ENCODE measurements around the gene ALOX15B. TPM values are rescaled to one million over a fixed set of nuclear protein-coding genes. Genes with fewer than 3 reads are reported as not detected.
"Not testable (repeated sequence)": the region's sequence is repeated elsewhere in the genome, so short reads cannot be mapped to it uniquely, and the experiment has no call there.

The ALOX15B gene
- total RNA-seq, 1 donor from 2014 or later: not detected

DNA sequence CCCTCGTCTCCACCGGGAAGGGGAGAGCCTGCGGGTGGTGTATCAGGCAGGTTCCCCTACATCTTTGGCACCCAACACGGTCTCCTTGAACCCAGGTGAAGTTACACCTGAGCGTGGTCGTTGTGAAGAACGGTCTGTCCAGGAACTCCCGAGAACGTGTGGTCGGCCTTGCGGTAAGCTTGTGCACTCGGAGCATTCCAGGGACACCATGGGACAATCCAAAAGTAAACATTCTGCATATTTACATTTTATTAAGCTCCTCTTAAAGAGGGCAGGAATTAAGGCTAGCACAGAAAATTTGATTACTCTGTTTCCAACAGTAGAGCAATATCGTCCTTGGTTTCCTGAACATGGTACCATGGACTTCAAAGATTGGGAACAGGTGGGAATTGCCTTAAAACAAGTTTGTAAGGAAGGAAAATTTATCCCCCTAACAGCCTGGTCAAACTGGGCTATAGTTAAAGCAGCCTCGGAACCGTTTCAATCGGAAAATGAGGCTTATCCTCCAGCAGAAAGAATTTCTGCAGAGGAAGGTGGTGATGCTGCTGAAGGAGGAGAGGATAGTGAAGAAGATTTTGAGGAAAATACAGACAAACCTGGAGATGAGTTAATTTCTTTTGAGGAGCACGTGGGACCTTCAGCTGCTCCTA is 18.2 kb downstream of the ALOX15B start:
- Mint-ChIP-seq H3K27me3 (peaks cover 13% of the 10 kb centered on the region), H3K4me3 (no peak overlapping the region), H3K36me3 (ENCODE audit: low read depth) (no peaks in the 10 kb centered on the region), H3K4me1 (peaks cover 25% of the 10 kb centered on the region), H3K9me3 (no peaks in the 10 kb centered on the region), H3K27ac (no peak overlapping the region)
- CTCF ChIA-PET: interaction anchor here (0.7 to 7.1 kb wide), 26 partner anchors 11 to 313 kb away, joined by 3 to 52 read pairs (median 5); partner anchors contain the start of genes CNTROB, NAA38, RNF227 and TRAPPC1
- POLR2A ChIA-PET: interaction anchor here (0.6 to 1.5 kb wide), 8 partner anchors 68 to 843 kb away, joined by 3 to 6 read pairs (median 3); partner anchors contain the start of genes CYB5D1, NAA38 and SLC25A35
- no peak for DNase-seq
- no peak for ATAC-seq (ENCODE audit: low read depth)
- no peak for TF ChIP-seq CTCF (IDR thresholded peaks at IDR 0.05)
- intact Hi-C loops (cut with micrococcal nuclease): loop anchor here (1.0 to 5.0 kb wide), 6 partner anchors 67 to 380 kb away; partner anchors contain the start of gene NDEL1

- Mint-ChIP-seq H3K4me3 (no peak overlapping the region), H3K27ac (no peak overlapping the region), H3K9me3 (no peaks in the 10 kb centered on the region), H3K27me3 (peaks cover 19% of the 10 kb centered on the region), H3K36me3 (ENCODE audit: low read depth) (no peaks in the 10 kb centered on the region), H3K4me1 (peaks cover 25% of the 10 kb centered on the region)
- intact Hi-C loops (cut with micrococcal nuclease): loop anchor here (1.0 to 5.0 kb wide), 6 partner anchors 67 to 380 kb away; partner anchors contain the start of gene NDEL1
- DNase-seq: no peak
- no peak for TF ChIP-seq CTCF (IDR thresholded peaks at IDR 0.05)
- CTCF ChIA-PET: interaction anchor here (0.7 to 7.1 kb wide), 29 partner anchors 12 to 314 kb away, joined by 3 to 66 read pairs (median 5); partner anchors contain the start of genes CNTROB, NAA38, RNF227 and TRAPPC1
- POLR2A ChIA-PET: interaction anchor here (0.6 to 1.3 kb wide), 6 partner anchors 115 to 843 kb away, joined by 3 to 6 read pairs (median 3); partner anchors contain the start of genes CYB5D1, NAA38 and SLC25A35
- ATAC-seq (ENCODE audit: low read depth): peak; percentile 80
Measured at GRCh38 chr17:8057691-8058114, 18.8 kb downstream of the ALOX15B start.

GRCh38 chr17:8059131-8059530 is 20.3 kb downstream of the ALOX15B start:
- intact Hi-C loops (cut with micrococcal nuclease): loop anchor here (5.0 kb wide), 1 partner anchor 378 kb away; the partner anchor contains the start of gene NDEL1

DNA sequence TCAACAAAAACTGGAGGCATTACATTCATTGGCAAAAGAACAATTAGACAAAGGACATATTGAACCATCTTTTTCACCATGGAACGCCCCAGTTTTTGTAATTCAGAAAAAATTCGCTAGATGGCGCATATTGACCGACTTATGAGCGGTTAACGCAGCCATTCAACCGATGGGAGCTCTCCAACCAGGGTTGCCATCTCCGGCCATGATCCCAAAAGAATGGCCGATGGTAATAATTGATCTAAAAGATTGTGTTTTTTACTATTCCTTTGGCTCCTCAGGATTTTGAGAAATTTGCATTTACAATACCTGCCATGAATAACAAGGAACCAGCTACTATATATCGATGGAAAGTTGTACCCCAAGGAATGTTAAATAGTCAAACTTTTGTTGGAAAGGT is 21.4 kb downstream of the ALOX15B start:
- DNase-seq (no peak), ATAC-seq (ENCODE audit: low read depth) (peak; percentile 36)
- TF ChIP-seq CTCF (IDR thresholded peaks at IDR 0.05): peak; percentile 25
- H3K4me3 Mint-ChIP-seq: no peak overlapping the region
- ChIA-PET CTCF (interaction anchor here (0.7 to 7.1 kb wide), 30 partner anchors 10 to 938 kb away, joined by 3 to 66 read pairs (median 4); partner anchors contain the start of genes ALOXE3, GUCY2D and SLC25A35), POLR2A (interaction anchor here (1.0 to 1.7 kb wide), 4 partner anchors 14 to 145 kb away, joined by 3 to 9 read pairs (median 4); partner anchors contain the start of gene RNF227)
- H3K27ac Mint-ChIP-seq: no peak overlapping the region
- peaks cover 30% of the 10 kb centered on the region for H3K27me3 Mint-ChIP-seq
- H3K9me3 Mint-ChIP-seq: no peaks in the 10 kb centered on the region
- intact Hi-C loops (cut with micrococcal nuclease): loop anchor here (1.0 to 5.0 kb wide), 8 partner anchors 13 to 942 kb away; partner anchors contain the start of gene RPL26
- H3K4me1 Mint-ChIP-seq: peaks cover 25% of the 10 kb centered on the region
- no peaks in the 10 kb centered on the region for H3K36me3 Mint-ChIP-seq (ENCODE audit: low read depth)

More at GRCh38 chr17:8059131-8059530, 20.3 kb downstream of the ALOX15B start:
- Mint-ChIP-seq H3K4me3 (no peak overlapping the region), H3K27ac (no peak overlapping the region), H3K36me3 (ENCODE audit: low read depth) (no peaks in the 10 kb centered on the region), H3K9me3 (no peaks in the 10 kb centered on the region), H3K4me1 (peaks cover 25% of the 10 kb centered on the region), H3K27me3 (peaks cover 30% of the 10 kb centered on the region)
- no peak for TF ChIP-seq CTCF (IDR thresholded peaks at IDR 0.05)
- DNase-seq: no peak
- ChIA-PET CTCF (interaction anchor here (0.9 to 7.1 kb wide), 15 partner anchors 11 to 241 kb away, joined by 3 to 66 read pairs (median 17); partner anchors contain the start of gene ALOXE3), POLR2A (interaction anchor here (0.6 to 0.7 kb wide), 2 partner anchors 176 to 242 kb away, joined by 3 to 7 read pairs; no protein-coding TSS in a partner anchor)
- ATAC-seq (ENCODE audit: low read depth): no peak

GRCh38 chr17:8061851-8062250 is 23.0 kb downstream of the ALOX15B start:
- not testable (repeated sequence) for H3K4me3 Mint-ChIP-seq; DNase-seq; H3K27ac Mint-ChIP-seq; ATAC-seq (ENCODE audit: low read depth); H3K36me3 Mint-ChIP-seq (ENCODE audit: low read depth); H3K9me3 Mint-ChIP-seq; H3K4me1 Mint-ChIP-seq
- ChIA-PET CTCF (interaction anchor here (1.0 to 7.1 kb wide), 12 partner anchors 8 to 936 kb away, joined by 3 to 66 read pairs (median 20); partner anchors contain the start of gene ALOXE3), POLR2A (interaction anchor here (1.7 kb wide), 1 partner anchor 112 kb away, joined by 9 read pairs; no protein-coding TSS in a partner anchor)
- intact Hi-C loops (cut with micrococcal nuclease): loop anchor here (2.0 to 5.0 kb wide), 5 partner anchors 17 to 940 kb away; partner anchors contain the start of gene RPL26
- H3K27me3 Mint-ChIP-seq: peaks cover 30% of the 10 kb centered on the region
